CMK (cell line): ENCODE results near the gene CCDC158.
"Not testable (repeated sequence)": the region's sequence is repeated elsewhere in the genome, so short reads cannot be mapped to it uniquely, and the experiment has no call there.

Source experiments
- DNase-seq: peaks from one replicate; pipeline ENCODE4 v3.0.0-alpha.2; 2010; ENCODE audit warnings: low read depth

Gene CCDC158

DNA sequence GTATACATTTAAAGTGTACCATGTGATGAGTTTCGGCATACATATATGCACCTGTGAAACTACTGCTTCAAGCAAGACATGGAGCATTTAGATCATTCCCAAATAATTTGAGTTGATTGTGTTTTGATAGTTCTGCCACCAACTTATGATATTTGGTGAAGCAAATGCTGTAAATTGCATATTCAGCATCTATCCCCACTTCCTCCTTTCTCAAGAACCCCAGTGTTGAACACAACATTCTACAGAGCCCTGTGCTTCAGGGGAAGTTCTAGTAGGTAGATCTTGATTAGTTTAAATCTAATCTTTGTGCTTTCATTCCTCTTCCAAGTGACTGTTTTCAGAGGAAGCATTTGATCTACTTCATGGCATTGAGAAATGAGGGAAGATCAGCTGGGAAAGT lies 8.7 kb upstream of the CCDC158 start:
- no peak for DNase-seq

- no peak for DNase-seq
These were observed 5.3 kb upstream of the CCDC158 start for GRCh38 chr4:76426272-76426671.

DNA sequence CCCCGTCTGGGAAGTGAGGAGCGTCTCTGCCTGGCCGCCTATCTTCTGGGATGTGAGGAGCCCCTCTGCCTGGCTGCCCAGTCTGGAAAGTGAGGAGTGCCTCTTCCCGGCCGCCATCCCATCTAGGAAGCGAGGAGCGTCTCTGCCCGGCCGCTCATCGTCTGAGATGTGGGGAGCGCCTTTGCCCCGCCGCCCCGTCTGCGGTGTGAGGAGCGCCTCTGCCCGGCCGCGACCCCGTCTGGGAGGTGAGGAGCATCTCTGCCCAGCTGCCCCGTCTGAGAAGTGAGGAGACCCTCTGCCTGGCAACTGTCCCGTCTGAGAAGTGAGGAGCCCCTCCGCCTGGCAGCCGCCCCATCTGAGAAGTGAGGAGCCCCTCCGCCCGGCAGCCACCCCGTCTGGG lies 2.2 kb upstream of the CCDC158 start:
- DNase-seq: not testable (repeated sequence)

GRCh38 chr4:76420188-76420761 lies 666 bp downstream of the CCDC158 start:
- DNase-seq: no peak

DNA sequence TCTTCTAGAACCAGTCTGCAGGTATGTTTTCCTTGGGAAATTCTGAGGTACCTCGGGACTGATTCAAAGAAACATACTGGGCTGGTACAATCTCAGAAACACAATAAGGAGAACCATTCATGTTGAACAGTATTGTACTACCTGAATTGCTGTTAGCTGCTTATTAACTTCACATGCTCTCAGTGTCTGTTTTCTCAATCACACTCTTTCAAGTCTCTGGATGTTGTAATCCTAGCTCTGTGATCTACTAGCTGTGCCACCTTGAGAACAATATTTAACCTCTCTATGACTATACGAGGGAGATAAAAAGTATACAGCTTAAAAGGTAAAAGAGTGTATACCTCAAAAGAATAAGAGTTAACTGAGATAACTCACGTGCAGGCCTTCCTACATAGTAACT lies 10.3 kb downstream of the CCDC158 start:
- no peak for DNase-seq

- no peak for DNase-seq
These were observed 13.4 kb downstream of the CCDC158 start for GRCh38 chr4:76407440-76408119.

DNA sequence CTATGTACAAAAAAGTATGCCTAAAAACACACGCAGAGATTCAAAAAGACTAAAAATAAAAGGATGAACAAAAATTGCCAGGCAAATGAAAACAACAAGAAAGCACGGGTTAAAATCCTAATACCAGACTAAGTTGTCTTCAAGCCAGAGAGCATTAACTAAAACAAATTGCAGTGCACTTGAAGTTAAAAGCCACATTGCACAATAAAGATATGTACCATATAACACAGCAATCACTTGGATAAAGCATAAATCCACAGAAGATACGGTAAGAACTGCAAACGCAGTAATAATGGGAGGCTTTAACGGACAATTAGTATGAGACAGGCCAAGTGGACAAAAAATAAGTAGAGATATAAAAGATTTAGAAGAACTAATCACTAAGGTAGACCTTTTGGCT lies 14.9 kb downstream of the CCDC158 start:
- DNase-seq: no peak

GRCh38 chr4:76401654-76402053 lies 19.3 kb downstream of the CCDC158 start:
- no peak for DNase-seq

- no peak for DNase-seq
These were observed 32.6 kb downstream of the CCDC158 start for GRCh38 chr4:76388160-76388908.

DNA sequence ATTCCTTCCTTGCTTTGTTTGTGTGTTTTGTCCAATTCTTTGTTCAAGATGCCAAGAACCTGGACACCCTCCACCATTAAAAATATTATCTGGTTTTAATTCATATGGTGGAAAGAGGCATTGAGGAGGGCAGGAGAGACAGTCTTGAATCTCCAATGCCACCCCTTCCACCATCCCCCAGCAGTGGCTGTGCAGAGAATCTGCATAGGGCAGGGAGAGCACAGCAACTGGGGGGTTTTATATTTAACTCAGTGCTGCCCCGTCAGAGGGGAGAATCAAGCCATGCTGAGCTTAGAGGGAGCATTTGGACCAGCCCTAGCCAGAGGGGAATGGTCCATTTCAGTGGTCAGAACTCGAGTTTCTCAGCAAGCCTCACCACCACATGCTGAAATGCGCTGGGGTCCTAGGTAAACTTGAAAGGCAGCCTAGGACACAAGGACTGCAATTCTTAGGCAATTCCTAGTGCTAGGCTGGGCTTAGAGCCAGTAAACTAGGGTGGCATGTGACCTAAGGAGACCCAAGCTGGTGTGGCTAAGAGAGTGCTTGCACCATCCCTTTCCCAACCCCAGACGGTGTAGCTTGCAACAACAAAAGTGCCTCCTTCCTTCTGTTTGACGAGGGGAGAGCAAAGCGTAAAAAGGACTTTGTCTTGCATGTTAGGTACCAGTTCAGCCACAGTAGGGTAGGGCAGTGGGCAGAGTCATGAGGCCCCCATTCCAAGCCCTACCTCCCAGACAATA lies 34.2 kb downstream of the CCDC158 start:
- no peak for DNase-seq

DNA sequence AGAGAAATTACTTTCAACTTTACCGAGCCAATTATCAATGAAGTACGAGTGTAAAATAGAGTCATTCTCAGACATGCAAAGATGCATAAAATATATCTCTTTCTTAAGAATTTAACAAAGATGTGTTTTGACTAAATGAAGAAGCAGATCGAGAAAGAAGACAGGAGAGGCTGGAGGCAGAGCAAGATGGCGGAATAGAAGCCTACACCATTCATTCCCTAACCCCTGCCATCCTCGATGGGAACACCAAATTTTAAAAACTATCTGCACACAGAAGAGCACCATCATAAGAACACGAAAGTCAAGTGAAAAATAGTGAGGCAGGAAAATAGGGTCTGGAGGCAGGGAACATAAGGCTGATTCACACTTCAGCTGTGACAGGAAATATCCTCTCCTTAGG lies 35.0 kb downstream of the CCDC158 start:
- no peak for DNase-seq

DNA sequence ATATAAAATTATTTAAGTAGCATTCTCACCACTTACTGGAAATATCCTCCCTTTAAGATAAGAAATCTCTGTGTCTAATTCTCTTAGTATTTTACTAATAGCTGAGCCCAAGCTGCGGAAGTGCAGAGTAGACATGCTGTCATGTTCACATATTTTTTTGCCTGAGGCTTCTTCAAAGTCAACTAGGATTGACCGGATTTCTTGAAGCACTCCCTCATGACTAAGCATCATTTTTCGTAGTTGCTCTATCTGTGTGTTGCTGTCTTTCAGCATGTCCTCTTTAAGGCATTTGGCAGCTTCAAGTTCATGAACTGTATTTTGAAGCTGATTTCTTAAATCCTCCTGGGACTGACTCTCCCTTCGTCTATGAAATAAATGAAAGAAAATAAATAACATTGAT lies 36.9 kb downstream of the CCDC158 start:
- DNase-seq: no peak

- DNase-seq: no peak
These were observed 37.9 kb downstream of the CCDC158 start for GRCh38 chr4:76383001-76383400.

GRCh38 chr4:76381986-76382385 lies 39.0 kb downstream of the CCDC158 start:
- DNase-seq: no peak

- DNase-seq: no peak
These were observed 40.4 kb downstream of the CCDC158 start for GRCh38 chr4:76380561-76380960.

DNA sequence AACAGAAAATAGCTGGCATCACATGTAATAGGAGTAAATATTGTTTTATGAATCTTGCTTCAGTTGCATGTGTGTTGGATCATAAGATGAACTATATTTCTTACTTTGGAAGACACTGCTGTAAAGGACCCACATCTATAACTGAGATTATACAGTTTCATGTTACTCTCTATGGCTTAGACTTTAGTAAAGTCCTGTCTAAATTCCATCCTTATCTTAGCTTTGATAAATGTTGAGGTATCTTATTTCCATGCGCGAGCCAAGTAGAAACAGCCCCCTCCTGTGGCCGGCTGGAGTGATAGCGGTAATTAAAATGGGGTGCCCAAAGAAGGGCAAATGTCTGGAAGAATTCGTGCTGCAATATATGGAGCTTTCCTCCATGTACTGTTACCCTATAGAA lies 43.0 kb downstream of the CCDC158 start:
- DNase-seq: no peak

GRCh38 chr4:76377481-76377901 lies 43.5 kb downstream of the CCDC158 start:
- DNase-seq: no peak

DNA sequence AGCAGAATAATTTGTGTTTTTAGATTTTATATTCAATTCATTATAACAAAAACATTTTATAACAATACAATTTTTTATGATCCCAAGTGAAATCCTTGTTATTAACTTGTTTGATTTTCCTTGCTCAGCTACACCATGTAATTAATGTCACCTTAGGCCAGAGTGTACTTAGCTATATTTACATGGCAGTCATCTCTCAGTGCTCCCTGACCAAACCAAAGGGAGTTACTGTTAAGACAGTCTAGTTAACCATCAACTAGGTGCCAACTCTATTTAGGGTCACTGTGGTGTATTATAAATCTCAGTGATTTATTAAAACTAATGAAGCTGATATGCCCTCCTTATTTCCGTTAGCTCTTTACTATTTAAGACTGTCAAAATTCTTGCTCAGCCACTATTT lies 44.4 kb downstream of the CCDC158 start:
- no peak for DNase-seq

DNA sequence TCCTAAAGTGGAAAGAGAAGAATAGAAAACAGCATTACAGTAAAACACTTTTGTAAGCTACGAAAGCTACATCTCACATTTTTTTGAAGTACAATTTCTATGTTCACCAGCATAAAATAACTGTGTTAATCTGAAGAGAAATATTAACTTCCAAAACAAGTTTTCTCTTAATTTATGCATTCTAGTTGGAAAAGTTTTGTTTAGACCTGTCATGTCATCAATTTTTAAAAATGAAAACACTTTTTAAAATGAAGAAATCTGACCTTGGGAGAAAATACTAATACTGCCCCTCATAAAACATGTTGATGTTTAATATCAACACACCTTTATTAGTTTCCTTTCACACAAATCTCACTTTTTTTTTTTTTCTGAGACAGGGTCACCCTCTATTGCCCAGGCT lies 45.2 kb downstream of the CCDC158 start:
- no peak for DNase-seq

DNA sequence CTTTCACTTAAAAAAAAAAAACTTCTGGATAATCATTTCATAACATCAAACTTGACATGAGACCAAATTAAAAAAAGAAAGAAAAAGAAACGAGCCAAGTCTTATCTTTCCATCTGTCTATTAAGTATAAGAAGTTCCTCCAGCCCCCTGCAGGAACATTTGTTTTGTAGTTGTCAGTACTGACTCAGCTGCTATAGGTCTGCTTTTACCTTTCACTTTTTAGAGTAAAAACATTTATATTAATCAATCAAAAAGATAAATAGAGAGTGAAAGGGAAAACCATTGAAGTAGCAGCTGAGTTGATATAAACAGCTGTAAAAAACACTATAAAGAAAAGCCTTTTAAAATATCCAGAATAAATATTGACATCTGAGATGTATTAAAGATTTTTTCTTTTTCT lies 46.1 kb downstream of the CCDC158 start:
- DNase-seq: no peak

DNA sequence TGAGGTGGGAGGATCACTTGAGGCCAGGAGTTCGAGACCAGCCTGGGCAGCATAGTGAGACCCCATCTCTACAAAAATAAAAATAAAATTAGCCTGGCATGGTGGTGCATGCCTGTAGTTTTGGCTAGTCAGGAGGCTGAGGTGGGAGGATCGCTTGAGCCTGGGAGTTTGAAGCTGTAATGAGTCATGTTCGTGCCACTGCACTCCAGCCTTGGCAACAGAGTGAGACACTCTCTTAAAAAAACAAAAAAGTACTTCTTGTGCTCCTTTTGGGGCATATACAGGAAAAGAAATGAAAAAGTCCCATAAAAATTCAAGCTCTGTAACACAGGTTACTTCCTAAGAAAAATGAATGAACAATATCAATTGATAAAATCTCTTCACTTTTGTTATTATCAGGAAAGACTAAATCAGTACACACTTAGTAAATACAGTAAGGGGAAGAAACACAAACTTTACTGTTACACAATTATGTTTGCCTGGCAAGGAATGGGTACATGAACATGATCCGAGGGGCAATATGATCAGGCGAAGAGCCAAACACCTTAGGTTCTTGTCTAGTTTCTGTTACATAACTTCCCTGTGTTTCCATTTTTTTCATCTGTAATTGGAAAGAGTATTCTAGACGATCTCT lies 46.9 kb downstream of the CCDC158 start:
- no peak for DNase-seq

- DNase-seq: no peak
These were observed 54.2 kb downstream of the CCDC158 start for GRCh38 chr4:76366737-76367136.
